Activated B cell treated with CpG ODN at 0.5 μM for 24 hours (primary cell): Measurements from ENCODE around the gene KLF13. TPM values are rescaled to one million over a fixed set of nuclear protein-coding genes. Genes with fewer than 3 reads are reported as not detected.
A peak's percentile ranks its signal among the peaks of the same experiment; 100 is the strongest.

Experiments
- ATAC-seq: fragments of 200-7000 bp; cut with Tn5 transposase; one replicate; pipeline ENCODE4 v1.10.0; 2021; ENCODE audit warnings: low read depth, mild to moderate bottlenecking, moderate library complexity
- CTCF ChIA-PET: fragments of 350-600 bp; sonication (Branson Sonifier 250); formaldehyde crosslinking; loops from one replicate; lab custom pipeline; 2021; ENCODE audit warnings: antibody characterized with exemption; lab: Charles Lee
- POLR2A ChIA-PET: fragments of 350-600 bp; sonication (Branson Sonifier 250); formaldehyde crosslinking; loops from one replicate; lab custom pipeline; 2021; ENCODE audit warnings: antibody characterized with exemption; lab: Charles Lee
- DNase-seq: peaks from one replicate; pipeline ENCODE4 v3.0.0; 2022
- H3K27ac Mint-ChIP-seq: one replicate; pipeline ENCODE4 v1.8.0; 2020; ENCODE audit warnings: mixed read lengths
- H3K27me3 Mint-ChIP-seq: one replicate; pipeline ENCODE4 v1.8.0; 2021; ENCODE audit warnings: mixed read lengths
- H3K36me3 Mint-ChIP-seq: one replicate; pipeline ENCODE4 v1.8.0; 2021; ENCODE audit warnings: low read depth, mixed read lengths
- H3K4me1 Mint-ChIP-seq: one replicate; pipeline ENCODE4 v1.8.0; 2021; ENCODE audit warnings: mixed read lengths
- H3K4me3 Mint-ChIP-seq: one replicate; pipeline ENCODE4 v1.8.0; 2020; ENCODE audit warnings: mild to moderate bottlenecking, mixed read lengths
- H3K9me3 Mint-ChIP-seq: one replicate; pipeline ENCODE4 v1.8.0; 2020; ENCODE audit warnings: mixed read lengths
- intact Hi-C: fragments of 100-400 bp; cut with micrococcal nuclease; formaldehyde crosslinking; loops from one replicate; pipeline ENCODE4 v1.15.1; 2024
- total RNA-seq: library from RNA; stranded (reverse); gene quantifications from 2 replicates; pipeline ENCODE4 v1.2.3, GENCODE V29; 2022
- TF ChIP-seq, protein P1 (sequence below): fragments of 200-600 bp; IDR thresholded peaks from one replicate; pipeline ENCODE4 v1.8.0; 2022; ENCODE audit warnings: antibody characterized with exemption, mild to moderate bottlenecking

Gene KLF13
- total RNA-seq, 1 donor from 2014 or later: 178 TPM

DNA sequence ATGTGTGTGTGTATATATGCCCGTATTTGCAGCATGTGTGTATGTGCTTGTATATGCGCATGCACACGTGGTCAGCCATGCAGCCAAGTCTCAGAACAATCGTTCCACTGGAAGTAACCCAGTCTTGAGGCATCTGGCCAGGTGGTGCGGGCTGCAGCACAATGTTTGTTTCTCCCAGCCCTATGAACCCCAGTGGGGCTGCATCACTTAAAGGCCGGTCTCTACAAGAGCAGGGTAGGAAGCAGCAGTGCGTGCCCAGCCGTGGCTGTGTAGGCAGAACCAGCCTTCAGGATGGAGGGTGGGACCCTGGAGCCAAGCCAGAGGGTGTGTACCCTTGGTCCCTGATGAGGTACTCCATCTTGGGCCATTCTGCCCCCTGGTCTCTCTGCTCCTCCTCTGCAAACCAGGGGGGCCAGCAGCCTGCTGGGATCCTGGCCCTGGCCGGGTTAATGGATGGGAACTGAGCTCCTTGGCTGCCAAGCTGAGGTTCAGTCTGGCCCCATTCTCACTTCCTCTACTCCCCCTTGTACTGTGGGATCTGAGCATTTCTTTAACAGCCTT is 11.8 kb downstream of the KLF13 start:
- peaks cover 99% of the 10 kb centered on the region for H3K4me1 Mint-ChIP-seq
- intact Hi-C loops: loop anchor here (1.0 kb wide), 2 partner anchors 8 to 9 kb away; no protein-coding TSS in a partner anchor
- POLR2A ChIA-PET: interaction anchor here (0.5 to 1.8 kb wide), 10 partner anchors 8 to 117 kb away, joined by 3 to 7 read pairs (median 4); no protein-coding TSS in a partner anchor
- TF ChIP-seq, protein P1, sequence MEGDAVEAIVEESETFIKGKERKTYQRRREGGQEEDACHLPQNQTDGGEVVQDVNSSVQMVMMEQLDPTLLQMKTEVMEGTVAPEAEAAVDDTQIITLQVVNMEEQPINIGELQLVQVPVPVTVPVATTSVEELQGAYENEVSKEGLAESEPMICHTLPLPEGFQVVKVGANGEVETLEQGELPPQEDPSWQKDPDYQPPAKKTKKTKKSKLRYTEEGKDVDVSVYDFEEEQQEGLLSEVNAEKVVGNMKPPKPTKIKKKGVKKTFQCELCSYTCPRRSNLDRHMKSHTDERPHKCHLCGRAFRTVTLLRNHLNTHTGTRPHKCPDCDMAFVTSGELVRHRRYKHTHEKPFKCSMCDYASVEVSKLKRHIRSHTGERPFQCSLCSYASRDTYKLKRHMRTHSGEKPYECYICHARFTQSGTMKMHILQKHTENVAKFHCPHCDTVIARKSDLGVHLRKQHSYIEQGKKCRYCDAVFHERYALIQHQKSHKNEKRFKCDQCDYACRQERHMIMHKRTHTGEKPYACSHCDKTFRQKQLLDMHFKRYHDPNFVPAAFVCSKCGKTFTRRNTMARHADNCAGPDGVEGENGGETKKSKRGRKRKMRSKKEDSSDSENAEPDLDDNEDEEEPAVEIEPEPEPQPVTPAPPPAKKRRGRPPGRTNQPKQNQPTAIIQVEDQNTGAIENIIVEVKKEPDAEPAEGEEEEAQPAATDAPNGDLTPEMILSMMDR: no peak
- CTCF ChIA-PET: interaction anchor here (0.5 to 1.4 kb wide), 2 partner anchors 117 to 148 kb away, joined by 3 to 4 read pairs; no protein-coding TSS in a partner anchor
- peak; percentile 68 for ATAC-seq
- no peak for DNase-seq
- no peaks in the 10 kb centered on the region for H3K27me3 Mint-ChIP-seq
- peaks cover 19% of the 10 kb centered on the region for H3K36me3 Mint-ChIP-seq
- H3K4me3 Mint-ChIP-seq: peak overlapping the region; percentile 44
- H3K9me3 Mint-ChIP-seq: no peaks in the 10 kb centered on the region
- peak overlapping the region; percentile 76 for H3K27ac Mint-ChIP-seq

DNA sequence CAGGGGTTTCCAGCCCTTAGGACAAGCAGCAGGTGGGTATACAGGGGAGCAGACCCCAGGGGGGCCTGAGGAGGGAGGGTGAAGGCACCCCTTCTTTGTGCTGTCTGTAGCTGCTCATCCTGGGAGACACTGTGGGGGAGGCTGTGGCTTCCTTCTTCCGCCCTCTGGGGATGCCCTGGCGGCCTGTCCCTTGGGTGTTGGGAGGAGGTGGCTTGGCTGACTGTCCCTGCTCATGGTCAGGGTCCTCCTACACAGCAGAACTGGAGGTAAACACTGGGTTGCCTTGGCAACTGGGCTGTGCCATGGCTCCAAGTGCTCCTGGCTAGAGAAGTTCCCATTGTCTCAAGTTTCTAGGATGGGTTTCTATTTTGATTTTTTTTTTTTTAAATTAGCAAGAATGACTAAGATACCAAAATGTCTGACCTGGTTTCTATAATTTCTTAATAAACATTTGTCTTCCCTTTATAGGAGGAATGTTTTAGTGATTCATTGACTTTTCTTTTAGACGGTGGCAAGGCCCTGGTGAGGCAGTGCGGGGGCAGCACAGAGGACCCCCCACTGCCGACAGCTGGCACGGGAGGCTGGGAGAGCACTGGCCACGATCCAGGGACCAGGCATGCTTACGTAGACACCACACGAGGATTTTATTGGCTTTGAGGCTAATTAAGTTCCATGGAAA is 12.4 kb downstream of the KLF13 start:
- DNase-seq (peak; percentile 40), ATAC-seq (peak; percentile 50)
- TF ChIP-seq, protein P1: no peak
- POLR2A ChIA-PET: interaction anchor here (0.6 to 1.8 kb wide), 8 partner anchors 7 to 118 kb away, joined by 3 to 7 read pairs (median 4); no protein-coding TSS in a partner anchor
- H3K4me3 Mint-ChIP-seq: peak overlapping the region; percentile 44
- CTCF ChIA-PET: interaction anchor here (1.4 kb wide), 1 partner anchor 147 kb away, joined by 3 read pairs; no protein-coding TSS in a partner anchor
- peaks cover 19% of the 10 kb centered on the region for H3K36me3 Mint-ChIP-seq
- H3K9me3 Mint-ChIP-seq: no peaks in the 10 kb centered on the region
- H3K4me1 Mint-ChIP-seq: peaks cover 99% of the 10 kb centered on the region
- no peaks in the 10 kb centered on the region for H3K27me3 Mint-ChIP-seq
- intact Hi-C loops: loop anchor here (1.0 kb wide), 2 partner anchors 7 to 10 kb away; no protein-coding TSS in a partner anchor
- H3K27ac Mint-ChIP-seq: peak overlapping the region; percentile 76

DNA sequence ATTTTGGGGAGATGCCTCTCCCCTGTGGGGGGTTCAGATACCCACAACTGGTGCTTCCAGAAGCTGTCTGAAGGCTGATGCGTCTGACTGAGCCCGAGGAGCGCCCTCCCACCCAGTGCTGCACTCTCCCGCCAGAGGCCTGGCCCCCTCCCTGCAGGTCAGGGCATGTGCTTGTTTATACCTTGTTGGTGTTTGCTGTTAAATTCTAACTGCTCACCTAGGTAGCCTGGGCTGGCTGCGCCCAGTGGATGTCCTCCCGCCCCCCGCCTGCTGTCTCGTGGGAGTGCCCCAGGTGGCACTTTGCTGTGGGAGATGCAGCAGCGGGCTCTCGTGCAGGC is 12.9 kb downstream of the KLF13 start:
- Mint-ChIP-seq H3K36me3 (peaks cover 19% of the 10 kb centered on the region), H3K27ac (peak overlapping the region; percentile 76), H3K4me3 (no peak overlapping the region), H3K9me3 (no peaks in the 10 kb centered on the region), H3K27me3 (no peaks in the 10 kb centered on the region), H3K4me1 (peaks cover 100% of the 10 kb centered on the region)
- ChIA-PET CTCF (no interaction called here), POLR2A (interaction anchor here (1.6 kb wide), 1 partner anchor 11 kb away, joined by 7 read pairs; no protein-coding TSS in a partner anchor)
- intact Hi-C loops: no loop called here
- no peak for ATAC-seq
- DNase-seq: no peak
- TF ChIP-seq, protein P1: no peak

GRCh38 chr15:31340047-31340446 is 13.4 kb downstream of the KLF13 start:
- intact Hi-C loops: no loop called here
- Mint-ChIP-seq H3K27ac (peak overlapping the region; percentile 41), H3K4me3 (no peak overlapping the region), H3K4me1 (peaks cover 100% of the 10 kb centered on the region), H3K36me3 (peaks cover 14% of the 10 kb centered on the region), H3K9me3 (no peaks in the 10 kb centered on the region), H3K27me3 (no peaks in the 10 kb centered on the region)
- no peak for DNase-seq
- CTCF ChIA-PET: interaction anchor here (1.0 kb wide), 1 partner anchor 150 kb away, joined by 4 read pairs; no protein-coding TSS in a partner anchor
- POLR2A ChIA-PET: interaction anchor here (0.7 to 8.4 kb wide), 3 partner anchors 11 to 95 kb away, joined by 3 to 94 read pairs (median 7); partner anchors contain the start of gene KLF13
- TF ChIP-seq, protein P1: no peak
- ATAC-seq: no peak

DNA sequence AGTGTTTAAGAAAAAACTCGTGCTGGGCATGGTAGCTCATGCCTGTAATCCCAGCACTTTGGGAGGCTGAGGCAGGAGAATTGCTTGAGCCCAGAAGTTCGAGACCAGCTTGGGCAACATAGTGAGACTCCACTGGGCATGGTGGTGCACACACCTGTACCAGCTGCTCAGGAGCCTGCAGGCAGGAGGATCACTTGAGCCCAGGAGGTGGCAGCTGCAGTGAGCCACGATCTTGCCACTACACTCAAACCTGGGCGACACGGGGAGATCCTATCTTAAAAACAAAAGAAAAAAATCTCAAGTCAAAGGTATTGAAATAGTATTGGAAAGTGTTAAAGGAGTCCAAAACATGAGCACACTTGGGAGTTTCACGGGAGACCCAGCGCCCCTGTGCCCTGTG is 14.0 kb downstream of the KLF13 start:
- TF ChIP-seq, protein P1: no peak
- intact Hi-C loops: no loop called here
- ChIA-PET POLR2A (interaction anchor here (0.6 to 8.4 kb wide), 4 partner anchors 11 to 113 kb away, joined by 3 to 94 read pairs (median 6); partner anchors contain the start of gene KLF13), CTCF (interaction anchor here (1.0 kb wide), 1 partner anchor 150 kb away, joined by 4 read pairs; no protein-coding TSS in a partner anchor)
- Mint-ChIP-seq H3K4me3 (peak overlapping the region; percentile 35), H3K27ac (peak overlapping the region; percentile 71), H3K4me1 (peaks cover 100% of the 10 kb centered on the region), H3K9me3 (no peaks in the 10 kb centered on the region), H3K27me3 (no peaks in the 10 kb centered on the region), H3K36me3 (peaks cover 13% of the 10 kb centered on the region)
- DNase-seq: no peak
- no peak for ATAC-seq
